IPS-18c (cell line): ENCODE data around the gene OR1K1.
A peak's percentile ranks its signal among the peaks of the same experiment; 100 is the strongest.
"Not testable (repeated sequence)": the region's sequence is repeated elsewhere in the genome, so short reads cannot be mapped to it uniquely, and the experiment has no call there.

Experiments used
- H3K4me3 ChIP-seq: 2 replicates; pipeline ENCODE4 v1.7.0; 2013; ENCODE audit warnings: low read depth, mild to moderate bottlenecking, low read length, moderate library complexity; ENCODE audit not compliant: insufficient read depth
- H3K9me3 ChIP-seq: one replicate; pipeline ENCODE4 v1.6.1; 2013; ENCODE audit warnings: mild to moderate bottlenecking, low read length, moderate library complexity; ENCODE audit not compliant: control insufficient read depth, insufficient read depth

OR1K1 gene

DNA sequence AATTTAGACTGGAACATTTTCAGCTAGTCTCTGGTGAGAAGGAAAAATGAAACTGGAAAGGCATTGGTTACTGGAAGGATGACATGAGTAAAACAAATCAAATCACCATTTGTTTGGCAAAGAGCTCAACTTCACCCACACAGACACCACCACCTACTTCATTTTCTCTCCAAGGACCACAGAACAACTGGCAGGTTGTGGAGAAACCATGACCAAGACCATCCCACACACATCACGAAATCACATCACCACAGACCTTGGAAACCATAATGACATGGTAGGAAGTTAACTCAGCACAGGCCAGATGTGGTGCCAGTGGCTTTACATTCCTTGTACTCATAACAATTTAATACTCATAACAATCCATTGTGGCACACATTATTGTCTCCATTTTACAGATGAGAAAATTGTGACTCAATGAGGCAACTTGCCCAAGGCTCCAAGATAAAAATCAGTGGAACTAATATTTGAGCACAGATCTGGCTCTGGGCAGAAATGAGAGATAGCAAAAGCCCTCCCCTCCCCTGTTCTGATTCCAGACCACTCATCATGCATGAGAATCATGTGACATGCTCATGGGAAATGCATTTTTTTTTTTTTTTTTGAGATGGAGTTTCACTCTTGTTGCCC, 7.5 kb downstream of the OR1K1 start:
- Histone ChIP-seq H3K9me3 (peaks cover 3% of the 10 kb centered on the region), H3K4me3 (no peak overlapping the region)

- no peak overlapping the region for H3K4me3 ChIP-seq
Measured at GRCh38 chr9:122808141-122808540, 8.2 kb downstream of the OR1K1 start.

DNA sequence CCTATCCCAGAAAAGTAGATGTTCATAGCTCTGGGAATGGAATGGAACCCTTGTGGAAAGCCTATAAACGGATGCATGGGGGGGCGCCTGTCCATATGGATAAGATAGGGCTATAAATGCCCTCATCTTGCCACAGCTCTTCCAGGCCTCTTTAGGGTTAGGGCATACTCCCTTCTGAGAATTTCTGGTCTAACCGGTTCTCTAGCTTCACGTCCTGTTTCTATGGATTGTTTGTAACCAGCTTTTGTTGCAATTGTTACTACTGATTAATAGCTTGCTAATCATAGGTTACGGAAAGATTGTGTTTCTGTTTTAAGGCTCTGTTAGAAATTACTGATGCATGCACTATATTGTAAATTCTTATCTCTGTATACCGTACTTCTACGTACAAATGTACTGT, 9.3 kb downstream of the OR1K1 start:
- H3K4me3 ChIP-seq, H3K9me3 ChIP-seq: not testable (repeated sequence)

More at GRCh38 chr9:122808141-122808540, 8.2 kb downstream of the OR1K1 start:
- H3K9me3 ChIP-seq: peaks cover 3% of the 10 kb centered on the region

- no peak overlapping the region for H3K4me3 ChIP-seq
- no peaks in the 10 kb centered on the region for H3K9me3 ChIP-seq
Measured at GRCh38 chr9:122810306-122810946, 10.5 kb downstream of the OR1K1 start.

DNA sequence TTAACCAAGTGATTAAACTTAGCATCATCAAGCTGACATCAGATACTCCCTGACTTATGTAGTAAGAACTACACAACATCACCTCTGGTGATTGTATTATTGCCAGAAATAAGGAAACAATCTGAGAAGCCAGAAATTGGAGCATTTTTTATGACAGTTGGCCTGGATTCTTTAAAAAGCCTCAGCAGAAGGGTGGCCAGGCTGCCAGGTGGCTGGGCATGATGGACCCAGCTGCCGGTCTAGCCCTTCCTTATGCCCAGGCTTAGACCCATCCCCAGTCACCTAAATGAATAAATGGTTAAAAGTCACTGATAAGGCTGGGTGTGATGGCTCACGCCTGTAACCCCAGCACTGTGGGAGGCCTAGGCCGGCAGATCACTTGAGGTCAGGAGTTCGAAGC, 12.8 kb downstream of the OR1K1 start:
- no peaks in the 10 kb centered on the region for H3K9me3 ChIP-seq
- no peak overlapping the region for H3K4me3 ChIP-seq

DNA sequence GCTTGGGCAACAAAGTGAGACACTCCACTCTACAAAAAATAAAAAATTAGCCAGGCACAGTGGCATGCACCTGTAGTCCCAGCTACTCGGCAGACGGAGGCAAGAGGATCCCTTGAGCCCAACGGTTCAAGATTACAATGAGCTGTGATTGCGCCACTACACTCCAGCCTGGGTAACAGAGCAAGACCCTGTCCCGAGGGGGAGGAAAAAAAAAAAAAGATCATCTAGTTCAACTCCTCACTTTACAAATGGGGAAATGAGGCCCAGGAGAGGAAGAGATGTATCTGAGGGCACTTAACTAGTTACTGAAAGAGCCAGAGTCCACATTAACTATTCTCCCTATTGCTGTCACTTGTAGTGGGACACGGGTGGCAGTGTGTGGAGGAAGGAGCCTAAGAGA, 14.6 kb downstream of the OR1K1 start:
- no peaks in the 10 kb centered on the region for H3K9me3 ChIP-seq
- no peak overlapping the region for H3K4me3 ChIP-seq

GRCh38 chr9:122815544-122815943, 15.6 kb downstream of the OR1K1 start:
- H3K9me3 ChIP-seq: no peaks in the 10 kb centered on the region
- H3K4me3 ChIP-seq: no peak overlapping the region

- no peaks in the 10 kb centered on the region for H3K9me3 ChIP-seq
- no peak overlapping the region for H3K4me3 ChIP-seq
Measured at GRCh38 chr9:122816163-122816867, 16.4 kb downstream of the OR1K1 start.

- H3K9me3 ChIP-seq: no peaks in the 10 kb centered on the region
- no peak overlapping the region for H3K4me3 ChIP-seq
Measured at GRCh38 chr9:122819326-122819725, 19.4 kb downstream of the OR1K1 start.

GRCh38 chr9:122819791-122820489, 20.0 kb downstream of the OR1K1 start:
- H3K9me3 ChIP-seq: no peaks in the 10 kb centered on the region
- no peak overlapping the region for H3K4me3 ChIP-seq

DNA sequence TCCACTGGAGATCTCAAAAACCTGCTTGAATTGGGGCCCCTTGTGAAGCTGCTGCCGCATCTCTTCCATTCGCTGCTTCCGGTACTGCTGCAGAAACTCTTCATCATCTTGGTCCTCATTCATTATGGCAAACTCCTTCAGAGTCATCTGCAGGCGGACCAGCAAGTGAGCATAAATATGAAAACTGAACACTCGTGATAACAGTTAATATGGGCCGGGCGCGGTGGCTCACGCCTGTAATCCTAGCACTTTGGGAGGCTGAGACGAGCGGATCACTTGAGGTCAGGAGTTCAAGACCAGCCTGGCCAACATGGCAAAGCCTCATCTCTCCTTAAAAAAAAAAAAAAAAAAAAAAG, 20.5 kb downstream of the OR1K1 start:
- Histone ChIP-seq H3K4me3 (no peak overlapping the region), H3K9me3 (no peaks in the 10 kb centered on the region)

GRCh38 chr9:122821278-122821943, 21.5 kb downstream of the OR1K1 start:
- no peak overlapping the region for H3K4me3 ChIP-seq
- no peaks in the 10 kb centered on the region for H3K9me3 ChIP-seq

GRCh38 chr9:122822056-122822455, 22.1 kb downstream of the OR1K1 start:
- H3K9me3 ChIP-seq: no peaks in the 10 kb centered on the region
- no peak overlapping the region for H3K4me3 ChIP-seq

GRCh38 chr9:122822938-122823337, 23.0 kb downstream of the OR1K1 start:
- no peak overlapping the region for H3K4me3 ChIP-seq
- no peaks in the 10 kb centered on the region for H3K9me3 ChIP-seq

DNA sequence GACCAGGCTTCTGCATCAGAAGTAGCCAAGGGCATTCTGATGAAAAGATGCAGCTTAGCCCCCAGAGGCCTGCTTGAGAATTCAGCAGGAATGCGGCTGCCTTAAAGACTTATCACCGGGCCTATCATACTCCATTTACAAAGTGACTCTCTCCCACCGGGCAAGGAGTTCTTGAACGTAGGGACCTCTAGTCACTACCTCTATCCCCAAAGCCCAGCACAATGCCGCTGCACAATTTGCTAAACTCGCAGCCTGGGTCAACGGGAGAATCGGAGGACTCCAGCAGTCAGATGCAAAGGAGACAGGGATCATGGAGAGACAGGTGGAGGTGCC, 27.8 kb downstream of the OR1K1 start:
- H3K4me3 ChIP-seq: peak overlapping the region; percentile 96
- no peaks in the 10 kb centered on the region for H3K9me3 ChIP-seq

- H3K4me3 ChIP-seq: not testable (repeated sequence)
Measured at GRCh38 chr9:122828965-122829284, 29.0 kb downstream of the OR1K1 start.

GRCh38 chr9:122832194-122832593, 32.3 kb downstream of the OR1K1 start:
- H3K9me3 ChIP-seq: no peaks in the 10 kb centered on the region
- no peak overlapping the region for H3K4me3 ChIP-seq

More at GRCh38 chr9:122828965-122829284, 29.0 kb downstream of the OR1K1 start:
- H3K9me3 ChIP-seq: not testable (repeated sequence)

GRCh38 chr9:122835313-122835731, 35.4 kb downstream of the OR1K1 start:
- Histone ChIP-seq H3K9me3 (peaks cover 2% of the 10 kb centered on the region), H3K4me3 (no peak overlapping the region)
